ENCODE data around the gene TRIM66.

GRCh38 chr11:8598506-8598905, 84.0 kb downstream of the TRIM66 start:
- TF ChIP-seq CTCF (IDR thresholded peaks at IDR 0.05) (no peak), POLR2A (IDR thresholded peaks at IDR 0.05) (no peak)

Measured in body of pancreas (tissue), 4 donors.